ENCODE data around the gene ATP2A1. TPM values are rescaled to one million over a fixed set of nuclear protein-coding genes. Genes with fewer than 3 reads are reported as not detected.

The ATP2A1 gene
- total RNA-seq, 1 experiment from 2014 or later = 10.3 TPM

DNA sequence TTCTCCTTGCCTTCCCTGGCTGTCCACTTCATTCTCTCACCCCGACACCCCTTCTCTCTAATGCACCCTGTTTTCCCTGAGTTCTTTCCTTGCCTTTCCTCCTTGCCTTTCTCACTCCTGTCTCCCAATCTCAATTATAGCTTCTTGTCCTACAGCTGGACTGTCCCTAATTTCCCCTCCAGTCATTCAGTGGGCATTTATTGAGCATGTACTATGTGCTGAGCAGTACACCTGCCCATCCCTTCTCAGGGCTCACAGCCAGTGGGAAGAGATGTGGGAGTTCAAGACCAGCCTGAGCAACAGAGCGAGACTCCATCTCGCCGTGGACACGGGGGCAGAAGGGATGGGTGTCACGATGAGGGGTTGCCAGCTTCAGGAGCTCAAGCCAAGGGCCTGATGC, 5.8 kb downstream of the ATP2A1 start (continued):
- TF ChIP-seq CTCF (IDR thresholded peaks at IDR 0.05 in 2 of 3, conservative IDR thresholded peaks at IDR 0.05 in 1 of 3; ENCODE audit: borderline replicate concordance in 1 of 3, insufficient read depth in 1 of 3, low read depth in 2 of 3, low read length in 2 of 3) (no peak), POLR2A (IDR thresholded peaks at IDR 0.05; ENCODE audit: borderline replicate concordance, extremely low read depth, insufficient read depth, insufficient read length) (no peak), EGR1 (IDR thresholded peaks at IDR 0.05; ENCODE audit: low read depth) (no peak), ZFX (IDR thresholded peaks at IDR 0.05) (no peak), ZNF274 (IDR thresholded peaks at IDR 0.05; ENCODE audit: low read depth, low read length) (no peak), ELF1 (IDR thresholded peaks at IDR 0.05; ENCODE audit: borderline replicate concordance, low read depth) (no peak), EZH2phosphoT487 (IDR thresholded peaks at IDR 0.05; ENCODE audit: borderline replicate concordance) (no peak)
- TF ChIP-seq, protein P1, sequence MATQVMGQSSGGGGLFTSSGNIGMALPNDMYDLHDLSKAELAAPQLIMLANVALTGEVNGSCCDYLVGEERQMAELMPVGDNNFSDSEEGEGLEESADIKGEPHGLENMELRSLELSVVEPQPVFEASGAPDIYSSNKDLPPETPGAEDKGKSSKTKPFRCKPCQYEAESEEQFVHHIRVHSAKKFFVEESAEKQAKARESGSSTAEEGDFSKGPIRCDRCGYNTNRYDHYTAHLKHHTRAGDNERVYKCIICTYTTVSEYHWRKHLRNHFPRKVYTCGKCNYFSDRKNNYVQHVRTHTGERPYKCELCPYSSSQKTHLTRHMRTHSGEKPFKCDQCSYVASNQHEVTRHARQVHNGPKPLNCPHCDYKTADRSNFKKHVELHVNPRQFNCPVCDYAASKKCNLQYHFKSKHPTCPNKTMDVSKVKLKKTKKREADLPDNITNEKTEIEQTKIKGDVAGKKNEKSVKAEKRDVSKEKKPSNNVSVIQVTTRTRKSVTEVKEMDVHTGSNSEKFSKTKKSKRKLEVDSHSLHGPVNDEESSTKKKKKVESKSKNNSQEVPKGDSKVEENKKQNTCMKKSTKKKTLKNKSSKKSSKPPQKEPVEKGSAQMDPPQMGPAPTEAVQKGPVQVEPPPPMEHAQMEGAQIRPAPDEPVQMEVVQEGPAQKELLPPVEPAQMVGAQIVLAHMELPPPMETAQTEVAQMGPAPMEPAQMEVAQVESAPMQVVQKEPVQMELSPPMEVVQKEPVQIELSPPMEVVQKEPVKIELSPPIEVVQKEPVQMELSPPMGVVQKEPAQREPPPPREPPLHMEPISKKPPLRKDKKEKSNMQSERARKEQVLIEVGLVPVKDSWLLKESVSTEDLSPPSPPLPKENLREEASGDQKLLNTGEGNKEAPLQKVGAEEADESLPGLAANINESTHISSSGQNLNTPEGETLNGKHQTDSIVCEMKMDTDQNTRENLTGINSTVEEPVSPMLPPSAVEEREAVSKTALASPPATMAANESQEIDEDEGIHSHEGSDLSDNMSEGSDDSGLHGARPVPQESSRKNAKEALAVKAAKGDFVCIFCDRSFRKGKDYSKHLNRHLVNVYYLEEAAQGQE (IDR thresholded peaks at IDR 0.05; ENCODE audit: low read depth) = no peak

- H4K20me1 ChIP-seq (ENCODE audit: insufficient read depth) = no peaks in the 10 kb centered on the region
- intact Hi-C loops (cut with micrococcal nuclease) = no loop called here
- DNase-seq (ENCODE audit: low read depth, low spot score) (no peak), ATAC-seq (no peak)
- no peak overlapping the region for H3K27ac ChIP-seq (ENCODE audit: low read depth, low read length)
- ChIA-PET CTCF (no interaction called here), RAD21 (ENCODE audit: low non-redundant PET in 1 of 2, low total read pairs in 2 of 2, uncharacterized antibody in 2 of 2, unreplicated experiment in 2 of 2) (no interaction called here), POLR2A (no interaction called here)
- no peak overlapping the region for H3K4me3 ChIP-seq (replicated peaks in 1 of 2; ENCODE audit: low read depth in 1 of 2, low read length in 2 of 2)
- BruUV-seq (replicated peaks) = no TSS peak
- H2AFZ ChIP-seq (ENCODE audit: low read depth, low read length, poor library complexity, severe bottlenecking) = no peak overlapping the region
- H3K4me2 ChIP-seq (ENCODE audit: low read length) = no peak overlapping the region
- no peaks in the 10 kb centered on the region for H3K79me2 ChIP-seq (ENCODE audit: insufficient read depth, low read length)
- H3K36me3 ChIP-seq (ENCODE audit: control insufficient read depth in 1 of 2, insufficient read depth in 2 of 2, low read length in 2 of 2) = no peaks in the 10 kb centered on the region; a peak in 1 of 4 replicates
- H3K9ac ChIP-seq (ENCODE audit: low read length) = no peak overlapping the region
- H3K27me3 ChIP-seq (ENCODE audit: insufficient read depth, low read length) = no peaks in the 10 kb centered on the region
- H3K9me2 ChIP-seq (ENCODE audit: insufficient read depth) = no peaks in the 10 kb centered on the region
- H3K4me1 ChIP-seq (ENCODE audit: control insufficient read depth in 1 of 2, insufficient read depth in 2 of 2, low read length in 2 of 2) = no peaks in the 10 kb centered on the region
- no peaks in the 10 kb centered on the region for H3K9me3 ChIP-seq (ENCODE audit: control insufficient read depth in 1 of 2, insufficient read depth in 1 of 2, low read depth in 1 of 2, low read length in 2 of 2)
- TF ChIP-seq SP1 (IDR thresholded peaks at IDR 0.05; ENCODE audit: low read depth) = no peak
- no peak for TF ChIP-seq ELF1 (IDR thresholded peaks at IDR 0.05; ENCODE audit: borderline replicate concordance, low read depth)
- no peak for TF ChIP-seq SRF (IDR thresholded peaks at IDR 0.05; ENCODE audit: low read depth)
- no peak for TF ChIP-seq POLR2AphosphoS5 (IDR thresholded peaks at IDR 0.05; ENCODE audit: low read depth, low read length)
- no peak for TF ChIP-seq POLR2A (IDR thresholded peaks at IDR 0.05; ENCODE audit: borderline replicate concordance, extremely low read depth, insufficient read depth, insufficient read length)
- TF ChIP-seq EGR1 (IDR thresholded peaks at IDR 0.05; ENCODE audit: low read depth) = no peak
- no peak for TF ChIP-seq TCF7L2 (IDR thresholded peaks at IDR 0.05; ENCODE audit: borderline replicate concordance, extremely low read depth, insufficient read depth, insufficient read length)
- no peak for TF ChIP-seq EZH2phosphoT487 (IDR thresholded peaks at IDR 0.05; ENCODE audit: borderline replicate concordance)
- no peak for TF ChIP-seq YY1 (IDR thresholded peaks at IDR 0.05; ENCODE audit: extremely low read depth, insufficient replicate concordance, low read depth, low read length)
- no peak for TF ChIP-seq MAX (IDR thresholded peaks at IDR 0.05)
- TF ChIP-seq RAD21 (IDR thresholded peaks at IDR 0.05; ENCODE audit: low read depth) = no peak
- no peak for TF ChIP-seq CTCF (IDR thresholded peaks at IDR 0.05 in 2 of 3, conservative IDR thresholded peaks at IDR 0.05 in 1 of 3; ENCODE audit: borderline replicate concordance in 1 of 3, insufficient read depth in 1 of 3, low read depth in 2 of 3, low read length in 2 of 3)
Observed at GRCh38 chr16:28886945-28887344, 8.7 kb downstream of the ATP2A1 start.

Measured in HCT116 (cell line).